ENCODE data around the gene POLR2I.
A peak's percentile ranks its signal among the peaks of the same experiment; 100 is the strongest.

Gene POLR2I

GRCh38 chr19:36151144-36152018, 36.7 kb upstream of the POLR2I start:
- no peak for DNase-seq (ENCODE audit: low read depth)
- peak overlapping the region; percentile 62 for H3K4me3 ChIP-seq (ENCODE audit: low read length)
- no peak for TF ChIP-seq CTCF (conservative IDR thresholded peaks at IDR 0.05; ENCODE audit: low read length)

- DNase-seq (ENCODE audit: low read depth) = no peak
- no peak for TF ChIP-seq CTCF (conservative IDR thresholded peaks at IDR 0.05; ENCODE audit: low read length)
- no peak overlapping the region for H3K4me3 ChIP-seq (ENCODE audit: low read length)
Measured at GRCh38 chr19:36150586-36150985, 35.9 kb upstream of the POLR2I start.

GRCh38 chr19:36149673-36150406, 35.2 kb upstream of the POLR2I start:
- no peak overlapping the region for H3K4me3 ChIP-seq (ENCODE audit: low read length)
- no peak for TF ChIP-seq CTCF (conservative IDR thresholded peaks at IDR 0.05; ENCODE audit: low read length)
- DNase-seq (ENCODE audit: low read depth) = no peak

GRCh38 chr19:36144624-36145023, 29.9 kb upstream of the POLR2I start:
- TF ChIP-seq CTCF (conservative IDR thresholded peaks at IDR 0.05; ENCODE audit: low read length) = no peak
- no peak overlapping the region for H3K4me3 ChIP-seq (ENCODE audit: low read length)
- DNase-seq (ENCODE audit: low read depth) = no peak

- no peak for TF ChIP-seq CTCF (conservative IDR thresholded peaks at IDR 0.05; ENCODE audit: low read length)
- no peak for DNase-seq (ENCODE audit: low read depth)
- H3K4me3 ChIP-seq (ENCODE audit: low read length) = no peak overlapping the region
Measured at GRCh38 chr19:36142496-36142895, 27.8 kb upstream of the POLR2I start.

- no peak for DNase-seq (ENCODE audit: low read depth)
- TF ChIP-seq CTCF (conservative IDR thresholded peaks at IDR 0.05; ENCODE audit: low read length) = no peak
- H3K4me3 ChIP-seq (ENCODE audit: low read length) = no peak overlapping the region
Measured at GRCh38 chr19:36142046-36142445, 27.4 kb upstream of the POLR2I start.
